ENCODE data around the gene ACSM5.

- TF ChIP-seq TAF1 (IDR thresholded peaks at IDR 0.05; ENCODE audit: borderline replicate concordance, low read depth, low read length) (no peak), POLR2A (IDR thresholded peaks at IDR 0.05; ENCODE audit: low read depth, low read length) (no peak)
Measured at GRCh38 chr16:20404637-20405036, 4.7 kb upstream of the ACSM5 start, which contains the start of gene PDILT.
